Gastroesophageal sphincter (tissue), 4 donors: ENCODE data around the gene BCAR3. TPM values are rescaled to one million over a fixed set of nuclear protein-coding genes. Genes with fewer than 3 reads are reported as not detected.
A peak's percentile ranks its signal among the peaks of the same experiment; 100 is the strongest.

Source experiments
- ATAC-seq: fragments of 150-250 bp; one replicate; pipeline ENCODE4 v1.9.1; 2016; ENCODE audit warnings: mild to moderate bottlenecking, moderate library complexity
- H3K27ac ChIP-seq, 4 donors: fragments of 200-600 bp; sonication (generic) in 3 of 4; 1 replicate in 3 of 4; 2 replicates in 1 of 4; pipeline ENCODE4 v1.5.1; 2016 to 2019
- H3K27me3 ChIP-seq: fragments of 200-600 bp; sonication (generic); one replicate; pipeline ENCODE4 v1.5.1; 2019
- H3K36me3 ChIP-seq, 2 donors: fragments of 200-600 bp; sonication (generic); one replicate each; pipeline ENCODE4 v1.5.1; 2019; ENCODE audit warnings: control low read depth in 1 of 2
- H3K4me1 ChIP-seq, 3 donors: fragments of 200-600 bp; sonication (generic); 1 replicate in 2 of 3; 2 replicates in 1 of 3; pipeline ENCODE4 v1.5.1; 2016 to 2019; ENCODE audit warnings: control low read depth in 2 of 3
- H3K4me3 ChIP-seq, 2 donors: fragments of 200-600 bp; sonication (generic); one replicate each; pipeline ENCODE4 v1.5.1; 2019; ENCODE audit warnings: mild to moderate bottlenecking in 1 of 2, moderate library complexity in 1 of 2
- H3K9me3 ChIP-seq, 3 donors: fragments of 200-600 bp; sonication (generic); one replicate each; pipeline ENCODE4 v1.5.1; 2017 to 2019; ENCODE audit warnings: control low read depth in 2 of 3
- CTCF ChIP-seq, 4 experiments: fragments of 200-600 bp in 2 of 4; fragments of 450-650 bp in 2 of 4; sonication (generic) in 1 of 4; IDR thresholded peaks; one replicate each; pipeline ENCODE4 v1.5.1; 2017 to 2019; ENCODE audit warnings: antibody characterized with exemption in 4 of 4, mild to moderate bottlenecking in 2 of 4, moderate library complexity in 2 of 4
- EP300 ChIP-seq: sonication (generic); formaldehyde crosslinking; IDR thresholded peaks from one replicate; pipeline ENCODE4 v1.6.1; 2017; ENCODE audit warnings: antibody characterized with exemption, mild to moderate bottlenecking
- POLR2A ChIP-seq, 2 donors: fragments of 450-650 bp; IDR thresholded peaks; one replicate each; pipeline ENCODE4 v1.6.1; 2017; ENCODE audit warnings: antibody characterized with exemption in 2 of 2, mild to moderate bottlenecking in 2 of 2, moderate library complexity in 1 of 2
- POLR2AphosphoS5 ChIP-seq: sonication (generic); formaldehyde crosslinking; IDR thresholded peaks from one replicate; pipeline ENCODE4 v1.6.1; 2017; ENCODE audit warnings: antibody characterized with exemption
- WGBS, 2 donors: methylation state at CpG; one replicate each; pipeline ENCODE4 v1.1.5; 2018; ENCODE audit warnings: low coverage in 1 of 2; 5-methylcytosine and 5-hydroxymethylcytosine counted together
- total RNA-seq, 4 donors: library from RNA; depleted of rRNA; stranded (reverse); fragments of >200 nt; gene quantifications; one replicate each; pipeline ENCODE4 v1.1.0, GENCODE V29; 2016

Gene BCAR3
- total RNA-seq, 4 donors from 2014 or later: 33.9 to 40.2 (median 38.3) TPM

- Histone ChIP-seq H3K4me3 (no peak overlapping the region), H3K27ac (peak overlapping the region; percentile 7 to 78 (median 74)), H3K9me3 (no peaks in the 10 kb centered on the region), H3K36me3 (no peaks in the 10 kb centered on the region), H3K27me3 (no peaks in the 10 kb centered on the region), H3K4me1 (peaks cover 15 to 72% (median 34%) of the 10 kb centered on the region in 3 donors)
- TF ChIP-seq POLR2A (IDR thresholded peaks at IDR 0.05) (no peak), EP300 (no peak), CTCF (IDR thresholded peaks at IDR 0.05) (no peak), POLR2AphosphoS5 (no peak)
- WGBS, 2 donors: 51 to 86% methylated on average over 4 to 7 of the region's 8 CpGs
- peak; percentile 62 for ATAC-seq
Observed at GRCh38 chr1:93616221-93616995, 65.2 kb downstream of the BCAR3 start.

- TF ChIP-seq CTCF (IDR thresholded peaks at IDR 0.05) (no peak), EP300 (no peak), POLR2A (IDR thresholded peaks at IDR 0.05) (no peak), POLR2AphosphoS5 (no peak)
- Histone ChIP-seq H3K27me3 (no peaks in the 10 kb centered on the region), H3K36me3 (no peaks in the 10 kb centered on the region), H3K9me3 (no peaks in the 10 kb centered on the region), H3K4me1 (peaks cover 15 to 80% (median 34%) of the 10 kb centered on the region in 3 donors), H3K27ac (peak overlapping the region in 3 of 4 donors; percentile 74 to 78 (median 75)), H3K4me3 (no peak overlapping the region)
- WGBS, 2 donors: 66 to 84% methylated on average over 5 of the region's 10 CpGs
- ATAC-seq: no peak
Observed at GRCh38 chr1:93615582-93616150, 66.0 kb downstream of the BCAR3 start.

GRCh38 chr1:93614986-93615581 is 66.6 kb downstream of the BCAR3 start:
- H3K27ac ChIP-seq: peak overlapping the region in 3 of 4 donors; percentile 59 to 78 (median 74)
- no peak for ATAC-seq
- H3K27me3 ChIP-seq: no peaks in the 10 kb centered on the region
- H3K36me3 ChIP-seq: no peaks in the 10 kb centered on the region
- no peak overlapping the region for H3K4me3 ChIP-seq
- H3K4me1 ChIP-seq: peaks cover 15 to 81% (median 34%) of the 10 kb centered on the region in 3 donors
- H3K9me3 ChIP-seq: no peaks in the 10 kb centered on the region
- WGBS, 2 donors: 67 to 77% methylated on average over 10 to 12 of the region's 14 CpGs
- TF ChIP-seq CTCF (IDR thresholded peaks at IDR 0.05) (no peak), EP300 (no peak), POLR2A (IDR thresholded peaks at IDR 0.05) (no peak), POLR2AphosphoS5 (no peak)

- H3K4me1 ChIP-seq: peaks cover 15 to 86% (median 34%) of the 10 kb centered on the region in 3 donors
- H3K27me3 ChIP-seq: no peaks in the 10 kb centered on the region
- H3K36me3 ChIP-seq: no peaks in the 10 kb centered on the region
- H3K4me3 ChIP-seq: no peak overlapping the region
- no peaks in the 10 kb centered on the region for H3K9me3 ChIP-seq
- WGBS, 2 donors: 83 to 86% methylated on average over 6 of the region's 7 CpGs
- ATAC-seq: no peak
- no peak for TF ChIP-seq CTCF (IDR thresholded peaks at IDR 0.05)
- no peak for TF ChIP-seq POLR2AphosphoS5
- TF ChIP-seq EP300: no peak
- TF ChIP-seq POLR2A (IDR thresholded peaks at IDR 0.05): no peak
- peak overlapping the region; percentile 45 to 78 (median 74) for H3K27ac ChIP-seq
Observed at GRCh38 chr1:93614541-93614940, 67.1 kb downstream of the BCAR3 start.
